DMS114 treated with DMSO at 0.1 percent for 48 hours (cell line): ENCODE measurements around the gene NT5C3A.
A peak's percentile ranks its signal among the peaks of the same experiment; 100 is the strongest.
"Not testable (repeated sequence)": the region's sequence is repeated elsewhere in the genome, so short reads cannot be mapped to it uniquely, and the experiment has no call there.

Experiments used
- DNase-seq: peaks from one replicate; lab custom pipeline; 2025; ENCODE audit not compliant: unreplicated experiment; lab: John Stamatoyannopoulos, UW

NT5C3A gene

GRCh38 chr7:33062023-33062781, at the start of gene NT5C3A:
Gene NT5C3A (minus strand): TSS chr7:33062776. CDS start chr7:33062705, 71 bp downstream.
- DNase-seq, result no peak

GRCh38 chr7:33111614-33112013, 49.0 kb upstream of the NT5C3A start:
- no peak for DNase-seq

- DNase-seq, result peak; percentile 32
These were observed 47.2 kb upstream of the NT5C3A start for GRCh38 chr7:33109758-33110238.

- DNase-seq, result peak; percentile 60
These were observed 46.6 kb upstream of the NT5C3A start, which contains the start of gene RP9 for GRCh38 chr7:33109005-33109757. Gene RP9 (minus strand): TSS chr7:33109404. CDS start chr7:33109372, 32 bp downstream.

GRCh38 chr7:33108554-33109004, 46.0 kb upstream of the NT5C3A start:
- DNase-seq, result no peak

GRCh38 chr7:33107136-33108066, 44.8 kb upstream of the NT5C3A start:
- DNase-seq, result peak; percentile 50

GRCh38 chr7:33101906-33102305, 39.3 kb upstream of the NT5C3A start:
- DNase-seq, result no peak

- no peak for DNase-seq
These were observed 38.2 kb upstream of the NT5C3A start for GRCh38 chr7:33100770-33101169.

GRCh38 chr7:33099154-33099940, 36.8 kb upstream of the NT5C3A start:
- no peak for DNase-seq

GRCh38 chr7:33094745-33095275, 32.2 kb upstream of the NT5C3A start:
- not testable (repeated sequence) for DNase-seq

GRCh38 chr7:33093266-33093665, 30.7 kb upstream of the NT5C3A start:
- no peak for DNase-seq

- DNase-seq, result no peak
These were observed 29.1 kb upstream of the NT5C3A start for GRCh38 chr7:33091641-33092191.

GRCh38 chr7:33091111-33091531, 28.5 kb upstream of the NT5C3A start:
- no peak for DNase-seq

- no peak for DNase-seq
These were observed 26.6 kb upstream of the NT5C3A start for GRCh38 chr7:33089142-33089541.

GRCh38 chr7:33087858-33088257, 25.3 kb upstream of the NT5C3A start:
- no peak for DNase-seq

GRCh38 chr7:33087356-33087755, 24.8 kb upstream of the NT5C3A start:
- DNase-seq, result no peak

GRCh38 chr7:33079763-33080690, 17.5 kb upstream of the NT5C3A start:
- DNase-seq, result no peak

- DNase-seq, result no peak
These were observed 16.5 kb upstream of the NT5C3A start for GRCh38 chr7:33079096-33079495.
